K562 (cell line): ENCODE results near the gene CMIP. TPM values are rescaled to one million over a fixed set of nuclear protein-coding genes. Genes with fewer than 3 reads are reported as not detected.

ENCODE experiments used
- ARID1B ChIP-seq: fragments of 450-650 bp; IDR thresholded peaks from 2 replicates; pipeline ENCODE4 v1.6.1; 2016; ENCODE audit warnings: antibody characterized with exemption, mild to moderate bottlenecking, inconsistent platforms
- CBFA2T2 ChIP-seq: fragments of 450-650 bp; conservative IDR thresholded peaks from 2 replicates; pipeline ENCODE4 v1.6.1; 2017; ENCODE audit warnings: mild to moderate bottlenecking
- CHAMP1 ChIP-seq: fragments of 450-650 bp; IDR thresholded peaks from 2 replicates; pipeline ENCODE4 v1.6.1; 2016; ENCODE audit warnings: mild to moderate bottlenecking
- CHD1 ChIP-seq: fragments of 200-600 bp; sonication (generic); IDR thresholded peaks from one replicate; pipeline ENCODE4 v1.6.1; 2012; ENCODE audit warnings: mild to moderate bottlenecking, moderate library complexity, low read length, inconsistent platforms
- CSDE1 ChIP-seq, 2 experiments: fragments of 450-650 bp; IDR thresholded peaks; 2 replicates each; pipeline ENCODE4 v1.6.1; 2016; ENCODE audit warnings: mild to moderate bottlenecking in 1 of 2
- E2F8 ChIP-seq: fragments of 450-650 bp; IDR thresholded peaks from 2 replicates; pipeline ENCODE4 v1.7.1; 2018; ENCODE audit warnings: mild to moderate bottlenecking, low read depth; ENCODE audit not compliant: partially characterized antibody
- EZH2 ChIP-seq: IDR thresholded peaks from 2 replicates; pipeline ENCODE4 v1.6.1; 2012; ENCODE audit warnings: low read depth, mild to moderate bottlenecking, inconsistent platforms, low read length, borderline replicate concordance
- FOXA3 ChIP-seq, 2 experiments: fragments of 450-650 bp in 1 of 2; sonication (generic) in 1 of 2; formaldehyde crosslinking; IDR thresholded peaks in 1 of 2; conservative IDR thresholded peaks in 1 of 2; 2 replicates each; pipeline versions ENCODE4 v1.4.0 to v1.8.0; 2020 to 2022; ENCODE audit warnings: mild to moderate bottlenecking in 2 of 2, missing genetic modification reagents in 1 of 2
- IFI16 ChIP-seq: fragments of 250-450 bp; sonication (Bioruptor Pico); IDR thresholded peaks from 2 replicates; pipeline ENCODE4 v2.1.2; 2022; ENCODE audit warnings: mild to moderate bottlenecking, inconsistent platforms
- MYC ChIP-seq, 2 experiments: fragments of 250-450 bp in 1 of 2; sonication (Bioruptor Pico) in 1 of 2; IDR thresholded peaks; 2 replicates each; pipeline versions ENCODE4 v1.5.1 to v1.6.1; 2012 to 2021; ENCODE audit warnings: low read depth in 2 of 2, borderline replicate concordance in 1 of 2, improper control_type of control experiment in 1 of 2, low read length in 1 of 2, mild to moderate bottlenecking in 1 of 2, moderate library complexity in 1 of 2
- POU5F1 ChIP-seq: fragments of 150-350 bp; IDR thresholded peaks from 2 replicates; pipeline ENCODE4 v1.6.1; 2014; ENCODE audit warnings: borderline replicate concordance, low read length, low read depth, mild to moderate bottlenecking; ENCODE audit not compliant: partially characterized antibody
- RBM34 ChIP-seq: fragments of 200-400 bp; formaldehyde crosslinking; IDR thresholded peaks from 2 replicates; pipeline ENCODE4 v1.6.1; 2018; ENCODE audit warnings: low read length, borderline replicate concordance; ENCODE audit not compliant: insufficient read depth
- SNIP1 ChIP-seq: fragments of 450-650 bp; IDR thresholded peaks from 2 replicates; pipeline ENCODE4 v1.7.1; 2017; ENCODE audit warnings: low read depth, mild to moderate bottlenecking
- SP1 ChIP-seq: sonication (generic); formaldehyde crosslinking; IDR thresholded peaks from 2 replicates; pipeline ENCODE4 v1.8.1; 2022; ENCODE audit warnings: mild to moderate bottlenecking, missing genetic modification reagents
- SREBF1 ChIP-seq: fragments of 150-350 bp; IDR thresholded peaks from 2 replicates; pipeline ENCODE4 v1.6.1; 2014; ENCODE audit warnings: antibody characterized with exemption, low read depth, low read length, borderline replicate concordance
- TOE1 ChIP-seq, 2 experiments: fragments of 450-650 bp in 1 of 2; sonication (generic) in 1 of 2; formaldehyde crosslinking in 1 of 2; IDR thresholded peaks; 2 replicates each; pipeline versions ENCODE4 v1.7.1 to v1.8.0; 2016 to 2022; ENCODE audit warnings: borderline replicate concordance in 2 of 2, mild to moderate bottlenecking in 2 of 2, antibody characterized with exemption in 1 of 2, inconsistent platforms in 1 of 2, low read depth in 1 of 2, missing genetic modification reagents in 1 of 2, moderate library complexity in 1 of 2
- ZFP36 ChIP-seq: fragments of 150-350 bp; IDR thresholded peaks from 2 replicates; pipeline ENCODE4 v1.6.1; 2018; ENCODE audit warnings: low read length, low read depth; ENCODE audit not compliant: partially characterized antibody
- ZNF212 ChIP-seq: fragments of 450-650 bp; formaldehyde crosslinking; IDR thresholded peaks from 2 replicates; pipeline ENCODE4 v1.4.0; 2020; ENCODE audit warnings: mild to moderate bottlenecking
- ZNF277 ChIP-seq: fragments of 250-450 bp; sonication (Bioruptor Pico); IDR thresholded peaks from 2 replicates; pipeline ENCODE4 v1.8.0; 2022; ENCODE audit warnings: inconsistent platforms, mild to moderate bottlenecking, moderate library complexity, borderline replicate concordance
- ZNF717 ChIP-seq: fragments of 250-450 bp; sonication (Bioruptor Pico); IDR thresholded peaks from 2 replicates; pipeline ENCODE4 v1.5.0; 2021
- ZNF75A ChIP-seq: fragments of 450-650 bp; formaldehyde crosslinking; IDR thresholded peaks from 2 replicates; pipeline ENCODE4 v1.4.0; 2020; ENCODE audit warnings: mild to moderate bottlenecking
- polyA plus RNA-seq, 8 experiments: library from polyadenylated mRNA; depleted of rRNA in 4 of 8; stranded (reverse) in 5 of 8; unstranded in 3 of 8; fragments of >200 nt; fragmentation: Nextera tagmentation in 2 of 8; fragmentation: Illumina TruSeq in 1 of 8; extraction: Ambion mirVana in 2 of 8; extraction: Trizol in 1 of 8; gene quantifications; 2 replicates each; pipeline versions ENCODE4 v1.2.1 to v1.2.3, GENCODE V29; 2011 to 2014; ENCODE audit warnings: inconsistent platforms in 1 of 8, missing spikeins in 1 of 8
- total RNA-seq, 7 experiments: library from RNA; depleted of rRNA in 6 of 7; stranded (reverse); fragments of >200 nt in 6 of 7; fragmentation: Illumina TruSeq in 2 of 7; extraction: Trizol in 2 of 7; gene quantifications; 2 replicates each; pipeline versions ENCODE4 v1.2.1 to v1.2.3, GENCODE V29; 2011 to 2021; ENCODE audit warnings: low replicate concordance in 1 of 7

Gene CMIP
- total and polyA plus RNA-seq, 9 of the 15 experiments (the other 6 are each of a cell fraction or from before 2014, with no cell fraction given) = 0.94 to 82.5 (median 10.3) TPM

- TF ChIP-seq EZH2 (no peak), IFI16 (CRISPR knock-in tag) (no peak), CBFA2T2 (no peak), MYC (IDR thresholded peaks at IDR 0.05; ENCODE audit: low read depth, low read length) (no peak; the same call in 1 of the 2 replicates), MYC (CRISPR knock-in tag; IDR thresholded peaks at IDR 0.05; ENCODE audit: borderline replicate concordance, low read depth) (no peak), ZFP36 (no peak), RBM34 (no peak), POU5F1 (no peak), ARID1B (peak; percentile 62), ZNF717 (no peak), ZNF75A (CRISPR knock-in tag) (no peak), E2F8 (no peak), ZNF212 (CRISPR knock-in tag) (no peak), CSDE1 (IDR thresholded peaks at IDR 0.05) (no peak), CHD1 (no peak), FOXA3 (CRISPR knock-in tag; conservative IDR thresholded peaks at IDR 0.05 in 1 of 2, IDR thresholded peaks at IDR 0.05 in 1 of 2) (peak; percentile 40 to 51; a peak in 3 of 4 replicates), CHAMP1 (no peak), TOE1 (IDR thresholded peaks at IDR 0.05; ENCODE audit: borderline replicate concordance) (no peak), TOE1 (CRISPR knock-in tag; IDR thresholded peaks at IDR 0.05; ENCODE audit: borderline replicate concordance, low read depth) (no peak), SNIP1 (no peak), SP1 (no peak), ZNF277 (CRISPR knock-in tag) (no peak), SREBF1 (no peak)
Observed at GRCh38 chr16:81469710-81470535, 25.3 kb downstream of the CMIP start (continued).
